SW480 (cell line): ENCODE data around the gene SNED1.
A peak's percentile ranks its signal among the peaks of the same experiment; 100 is the strongest.
"Not testable (repeated sequence)": the region's sequence is repeated elsewhere in the genome, so short reads cannot be mapped to it uniquely, and the experiment has no call there.

Source experiments
- DNase-seq: peaks from one replicate; pipeline ENCODE4 v3.0.0-alpha.2; 2016; ENCODE audit warnings: low spot score

SNED1 gene

GRCh38 chr2:241087420-241088268 lies 89.2 kb downstream of the SNED1 start:
- DNase-seq: no peak

GRCh38 chr2:241088376-241088775 lies 90.0 kb downstream of the SNED1 start:
- DNase-seq: no peak

GRCh38 chr2:241088791-241089732 lies 90.6 kb downstream of the SNED1 start:
- no peak for DNase-seq

- DNase-seq: no peak
Measured at GRCh38 chr2:241091201-241091600, 92.8 kb downstream of the SNED1 start.

GRCh38 chr2:241091734-241092445 lies 93.5 kb downstream of the SNED1 start:
- no peak for DNase-seq

- DNase-seq: no peak
Measured at GRCh38 chr2:241092677-241093076, 94.3 kb downstream of the SNED1 start.

GRCh38 chr2:241093133-241093781 lies 94.8 kb downstream of the SNED1 start:
- DNase-seq: not testable (repeated sequence)

- no peak for DNase-seq
Measured at GRCh38 chr2:241094172-241094571, 95.8 kb downstream of the SNED1 start.

GRCh38 chr2:241094924-241095420 lies 96.6 kb downstream of the SNED1 start:
- no peak for DNase-seq

- DNase-seq: no peak
Measured at GRCh38 chr2:241095594-241096290, 97.3 kb downstream of the SNED1 start.

- no peak for DNase-seq
Measured at GRCh38 chr2:241096979-241097378, 98.6 kb downstream of the SNED1 start.

- no peak for DNase-seq
Measured at GRCh38 chr2:241099246-241099645, 100.8 kb downstream of the SNED1 start.

GRCh38 chr2:241102239-241102803 lies 103.9 kb downstream of the SNED1 start, which contains the start of gene MTERF4:
MTERF4 (minus strand) TSS chr2:241102287; CDS start chr2:241102273, 14 bp downstream.
- DNase-seq: peak; percentile 82

- no peak for DNase-seq
Measured at GRCh38 chr2:241103176-241103595, 104.8 kb downstream of the SNED1 start.

- DNase-seq: not testable (repeated sequence)
Measured at GRCh38 chr2:241104611-241105010, 106.2 kb downstream of the SNED1 start.

- no peak for DNase-seq
Measured at GRCh38 chr2:241105641-241106040, 107.2 kb downstream of the SNED1 start.

GRCh38 chr2:241107031-241107783 lies 108.8 kb downstream of the SNED1 start:
- DNase-seq: no peak

GRCh38 chr2:241108271-241109209 lies 110.1 kb downstream of the SNED1 start:
- no peak for DNase-seq
